ENCODE results near the gene ZNF750.

The ZNF750 gene

GRCh38 chr17:82860606-82861392 lies 21.0 kb upstream of the ZNF750 start:
- DNase-seq (ENCODE audit: insufficient read length, low spot score): no peak
- FAIRE-seq: no peak

- DNase-seq (ENCODE audit: insufficient read length, low spot score) (peak; percentile 83), FAIRE-seq (peak; percentile 49)
These were observed 19.9 kb upstream of the ZNF750 start for GRCh38 chr17:82859431-82860403.

- no peak for DNase-seq (ENCODE audit: insufficient read length, low spot score)
- FAIRE-seq: no peak
These were observed 18.7 kb upstream of the ZNF750 start for GRCh38 chr17:82858376-82859126.

DNA sequence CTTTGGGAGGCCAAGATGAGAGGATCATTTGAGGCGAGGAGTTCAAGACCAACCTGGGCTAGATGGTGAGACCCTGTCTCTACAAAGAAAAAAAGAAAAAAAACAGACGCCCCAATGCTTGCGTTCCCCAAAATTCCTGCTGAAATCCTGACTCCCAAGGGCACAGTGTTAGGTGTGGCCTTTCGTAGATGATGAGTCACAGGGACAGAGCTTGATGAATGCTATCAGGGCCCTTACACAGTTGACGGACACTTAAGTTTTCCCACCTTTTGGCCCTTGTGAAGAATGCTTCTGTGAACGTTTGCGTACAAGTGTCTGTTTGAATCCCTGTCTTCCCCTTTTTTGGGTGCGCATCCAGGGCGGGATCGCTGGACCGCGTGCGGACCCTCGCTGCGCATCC lies 16.5 kb upstream of the ZNF750 start:
- DNase-seq (ENCODE audit: insufficient read length, low spot score): no peak
- no peak for FAIRE-seq

DNA sequence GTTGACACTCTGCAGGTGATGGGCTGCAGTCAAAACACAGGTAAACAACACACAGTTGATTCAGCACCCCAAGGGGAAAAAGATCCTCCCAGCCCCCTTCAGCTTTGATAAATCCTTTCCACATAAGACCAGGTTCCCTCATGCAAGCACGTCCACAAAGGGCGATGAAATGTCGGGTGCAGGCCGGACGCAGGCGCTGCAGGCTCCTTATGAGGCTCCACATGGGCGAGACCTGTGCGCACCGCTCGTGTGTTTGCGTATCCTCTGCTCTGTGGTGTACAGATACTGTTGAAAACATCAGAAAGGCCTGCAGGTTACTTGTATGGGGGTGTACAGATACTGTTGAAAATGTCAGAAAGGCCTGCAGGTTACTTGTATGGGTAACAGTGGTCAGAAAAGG lies 14.4 kb upstream of the ZNF750 start:
- no peak for FAIRE-seq
- DNase-seq (ENCODE audit: insufficient read length, low spot score): no peak

GRCh38 chr17:82851381-82851780 lies 11.6 kb upstream of the ZNF750 start:
- no peak for FAIRE-seq

GRCh38 chr17:82849076-82849945 lies 9.5 kb upstream of the ZNF750 start:
- peak; percentile 38 for FAIRE-seq

More at GRCh38 chr17:82851381-82851780, 11.6 kb upstream of the ZNF750 start:
- DNase-seq (ENCODE audit: insufficient read length, low spot score): no peak

GRCh38 chr17:82848022-82848592 lies 8.3 kb upstream of the ZNF750 start:
- DNase-seq (ENCODE audit: insufficient read length, low spot score) (no peak), FAIRE-seq (no peak)

More at GRCh38 chr17:82849076-82849945, 9.5 kb upstream of the ZNF750 start:
- DNase-seq (ENCODE audit: insufficient read length, low spot score): no peak

GRCh38 chr17:82846061-82846691 lies 6.4 kb upstream of the ZNF750 start:
- DNase-seq (ENCODE audit: insufficient read length, low spot score): no peak
- no peak for FAIRE-seq

DNA sequence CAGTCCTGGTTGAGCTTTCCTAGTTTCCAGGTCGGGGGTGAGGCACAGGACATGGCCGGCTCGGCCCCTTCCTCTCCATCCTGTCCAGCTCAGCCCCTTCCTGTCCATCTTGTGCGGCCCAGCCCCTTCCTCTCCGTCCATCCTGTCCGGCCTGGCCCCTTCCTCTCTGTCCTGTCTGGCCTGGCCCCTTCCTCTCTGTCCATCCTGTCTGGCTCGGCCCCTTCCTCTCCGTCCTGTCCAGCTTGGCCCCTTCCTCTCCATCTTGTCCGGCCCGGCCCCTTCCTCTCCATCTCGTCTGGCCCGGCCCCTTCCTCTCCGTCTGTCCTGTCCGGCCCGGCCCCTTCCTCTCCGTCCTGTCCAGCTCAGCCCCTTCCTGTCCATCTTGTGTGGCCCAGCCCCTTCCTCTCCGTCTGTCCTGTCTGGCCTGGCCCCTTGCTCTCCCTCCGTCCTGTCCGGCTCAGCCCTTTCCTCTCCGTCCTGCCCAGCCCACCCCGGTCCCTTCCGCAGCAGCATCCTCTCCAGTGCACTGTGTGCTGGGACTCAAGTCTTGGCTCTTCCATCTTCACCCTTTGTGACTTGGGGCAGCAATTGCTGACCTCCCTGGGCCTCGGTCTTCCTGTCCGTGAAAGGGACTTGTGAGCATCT lies 5.5 kb upstream of the ZNF750 start:
- FAIRE-seq (no peak), DNase-seq (ENCODE audit: insufficient read length, low spot score) (no peak)

DNA sequence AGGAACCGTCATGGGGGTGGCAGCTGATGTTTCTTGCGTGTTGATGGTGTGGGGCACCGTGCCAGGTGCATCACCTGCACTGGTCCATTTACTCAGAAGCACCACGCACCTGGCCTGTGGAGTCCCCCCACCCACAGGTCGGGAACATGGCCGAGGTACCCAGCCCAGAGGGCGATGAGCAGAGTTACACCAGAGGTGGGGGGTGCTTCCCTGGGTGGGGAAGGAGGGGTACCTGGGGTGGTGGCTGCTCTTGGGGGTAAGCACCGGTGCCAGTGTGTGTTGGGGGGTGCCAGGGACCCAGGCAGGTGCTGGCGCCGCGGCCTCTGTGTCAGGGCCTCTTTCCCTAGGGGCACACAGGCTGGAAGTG lies 5.0 kb upstream of the ZNF750 start:
- no peak for DNase-seq (ENCODE audit: insufficient read length, low spot score)
- FAIRE-seq: no peak

DNA sequence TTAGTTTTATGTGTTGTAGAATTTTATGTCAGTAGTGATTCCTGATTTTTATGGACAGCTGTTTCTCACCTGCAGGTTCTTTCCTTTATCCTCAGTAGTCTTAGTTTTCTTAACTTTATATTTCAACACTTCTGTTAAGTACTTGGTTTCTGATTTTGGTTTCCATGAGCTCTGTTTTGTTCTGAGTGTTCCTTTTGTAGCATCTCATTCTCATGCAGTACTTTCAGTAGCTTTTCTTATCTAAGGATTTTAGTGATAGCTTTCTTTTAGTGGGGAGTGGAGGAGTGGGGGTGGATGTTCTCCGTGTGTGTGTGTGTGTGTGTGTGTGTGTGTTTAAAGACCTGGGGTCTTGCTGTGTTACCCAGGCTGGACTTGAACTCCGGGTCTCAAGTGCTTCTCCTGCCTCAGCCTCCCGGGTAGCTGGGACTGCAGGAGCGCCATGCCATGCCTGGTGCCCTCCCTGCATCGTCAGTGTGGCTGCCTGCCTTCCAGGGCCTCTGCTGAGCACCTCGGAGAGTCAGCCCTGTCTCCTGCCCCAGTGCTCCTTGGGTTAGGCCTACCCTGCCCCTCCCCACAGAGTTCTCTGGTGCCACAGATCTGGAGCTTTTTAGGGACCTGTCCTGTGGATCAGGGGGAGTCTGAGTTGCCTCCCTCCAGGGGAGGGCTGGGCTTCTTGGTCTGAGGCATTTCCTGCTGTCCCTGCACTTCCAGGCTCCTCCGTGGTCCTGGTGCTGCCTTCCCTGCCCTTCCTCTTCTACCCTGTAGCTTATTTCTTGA lies 4.3 kb upstream of the ZNF750 start:
- DNase-seq (ENCODE audit: insufficient read length, low spot score): no peak

DNA sequence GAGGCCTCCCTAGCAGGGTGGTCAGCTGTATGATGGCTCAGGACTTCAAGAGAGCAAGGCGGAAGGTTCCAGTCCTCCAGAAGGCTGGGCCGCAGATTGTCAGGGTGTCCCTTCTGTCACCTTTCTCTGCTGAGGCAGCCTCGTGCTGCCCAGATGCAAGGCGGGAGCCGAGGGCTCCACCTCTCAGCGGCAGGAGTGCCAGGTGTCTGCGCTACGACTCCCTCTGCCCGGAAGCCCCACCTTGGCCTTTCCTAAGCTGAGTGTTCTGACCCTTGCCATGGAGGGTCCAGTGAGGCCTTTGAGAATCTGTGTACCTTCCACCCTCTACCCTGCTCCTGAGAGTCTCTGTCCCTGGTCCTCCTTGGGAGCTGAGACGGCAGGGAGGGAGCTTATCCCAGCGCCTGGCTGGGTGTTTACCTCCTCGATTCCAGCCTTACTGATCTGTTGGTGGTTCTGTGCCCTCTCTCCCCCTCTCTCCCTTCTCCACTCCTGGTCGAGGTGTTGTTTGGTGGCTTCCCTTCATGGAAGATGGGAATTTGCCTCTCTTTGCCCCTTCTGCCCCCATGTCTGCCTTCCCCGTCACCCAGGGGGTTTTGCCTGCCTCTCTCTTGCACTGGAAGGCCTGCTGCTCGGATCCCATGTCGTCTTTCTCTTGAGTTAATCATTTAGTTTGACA lies 2.2 kb upstream of the ZNF750 start:
- DNase-seq (ENCODE audit: insufficient read length, low spot score) (no peak), FAIRE-seq (no peak)

More for the DNA sequence above, 4.3 kb upstream of the ZNF750 start:
- no peak for FAIRE-seq

GRCh38 chr17:82840431-82840831 lies 609 bp upstream of the ZNF750 start:
- FAIRE-seq (no peak), DNase-seq (ENCODE audit: insufficient read length, low spot score) (no peak)

DNA sequence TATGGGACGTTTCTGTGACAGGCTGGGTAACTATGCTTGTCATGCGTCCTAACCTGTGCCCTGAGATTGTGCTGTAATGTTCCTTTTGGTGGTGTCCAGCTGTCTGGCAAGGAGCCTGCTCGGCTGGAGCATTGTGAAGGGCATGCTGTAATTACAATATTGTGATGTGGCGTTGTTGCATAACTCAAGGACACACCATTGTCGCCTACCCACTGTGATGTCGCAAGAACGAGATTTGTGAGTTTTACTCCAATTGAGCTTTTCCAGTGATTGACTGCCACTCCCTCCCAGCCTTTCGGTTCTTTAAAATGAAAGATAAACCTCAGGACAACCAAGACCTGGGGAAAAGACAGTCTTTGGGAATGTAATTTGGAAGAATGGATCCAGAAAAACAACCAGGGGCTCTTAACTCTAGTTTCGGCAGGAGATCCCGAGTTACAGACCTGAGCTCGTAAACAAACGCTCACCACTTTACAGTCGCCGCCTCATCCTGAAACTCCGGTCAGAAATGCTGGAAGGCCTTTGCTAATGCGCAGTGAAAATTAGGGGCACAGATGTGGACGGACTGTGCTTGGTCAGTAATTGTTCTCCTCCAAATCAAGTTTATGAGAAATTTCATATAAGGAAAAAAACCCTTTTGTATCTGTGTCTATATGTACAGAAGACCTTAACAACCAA lies 1.3 kb downstream of the ZNF750 start:
- FAIRE-seq (no peak), DNase-seq (ENCODE audit: insufficient read length, low spot score) (no peak)

GRCh38 chr17:82837586-82838320 lies 2.1 kb downstream of the ZNF750 start:
- FAIRE-seq (no peak), DNase-seq (ENCODE audit: insufficient read length, low spot score) (no peak)
